Smooth muscle cell (in vitro differentiated cells): ENCODE results near the gene GRIA4. TPM values are rescaled to one million over a fixed set of nuclear protein-coding genes. Genes with fewer than 3 reads are reported as not detected.

Experiments
- DNase-seq: peaks from one replicate; lab custom pipeline; 2025; ENCODE audit not compliant: unreplicated experiment; lab: John Stamatoyannopoulos, UW
- H2AFZ ChIP-seq: fragments of 200-600 bp; sonication (generic); 2 replicates; pipeline ENCODE4 v1.6.0; 2016; ENCODE audit warnings: antibody characterized with exemption, low read depth, mild to moderate bottlenecking
- H3F3A ChIP-seq: fragments of 200-600 bp; sonication (generic); 2 replicates; pipeline ENCODE4 v1.6.0; 2017; ENCODE audit warnings: antibody characterized with exemption, low read depth
- H3K27ac ChIP-seq: fragments of 200-600 bp; sonication (generic); 2 replicates; pipeline ENCODE4 v1.5.1; 2016; ENCODE audit warnings: low read depth, mild to moderate bottlenecking
- H3K27me3 ChIP-seq: fragments of 200-600 bp; sonication (generic); 2 replicates; pipeline ENCODE4 v1.6.1; 2016; ENCODE audit warnings: low read depth, mild to moderate bottlenecking
- H3K36me3 ChIP-seq: fragments of 200-600 bp; sonication (generic); 2 replicates; pipeline ENCODE4 v1.5.1; 2016; ENCODE audit warnings: low read depth
- H3K4me1 ChIP-seq: fragments of 200-600 bp; sonication (generic); 2 replicates; pipeline ENCODE4 v1.5.1; 2016; ENCODE audit warnings: low read depth
- H3K4me2 ChIP-seq: fragments of 200-600 bp; sonication (generic); 2 replicates; pipeline ENCODE4 v1.6.0; 2016; ENCODE audit warnings: mild to moderate bottlenecking
- H3K4me3 ChIP-seq: fragments of 200-600 bp; sonication (generic); 2 replicates; pipeline ENCODE4 v1.5.1; 2016; ENCODE audit warnings: mild to moderate bottlenecking
- H3K79me2 ChIP-seq: fragments of 200-600 bp; sonication (generic); 2 replicates; pipeline ENCODE4 v1.6.0; 2016; ENCODE audit warnings: low read depth, mild to moderate bottlenecking
- H3K9ac ChIP-seq: fragments of 200-600 bp; sonication (generic); 2 replicates; pipeline ENCODE4 v1.6.0; 2016; ENCODE audit warnings: low read depth
- H3K9me3 ChIP-seq: fragments of 200-600 bp; sonication (generic); replicated peaks from 2 replicates; pipeline ENCODE4 v1.5.1; 2016; ENCODE audit warnings: low read depth
- H4K20me1 ChIP-seq: fragments of 200-600 bp; sonication (generic); 2 replicates; pipeline ENCODE4 v1.6.0; 2016; ENCODE audit warnings: low read depth
- WGBS: methylation state at CpG from one replicate; pipeline ENCODE4 v1.1.7; 2016; ENCODE audit warnings: low lambda C conversion rate; 5-methylcytosine and 5-hydroxymethylcytosine counted together
- polyA plus RNA-seq: library from polyadenylated mRNA; unstranded; fragments of >200 nt; fragmentation: Nextera tagmentation; extraction: Ambion mirVana; gene quantifications from 2 replicates; pipeline ENCODE4 v1.2.1, GENCODE V29; 2016
- total RNA-seq: library from RNA; depleted of rRNA; stranded (reverse); fragments of >200 nt; gene quantifications from 2 replicates; pipeline ENCODE4 v1.2.3, GENCODE V29; 2014
- TF ChIP-seq, protein P1 (sequence below): fragments of 200-600 bp; sonication (generic); IDR thresholded peaks from 2 replicates; pipeline ENCODE4 v1.5.1; 2017; ENCODE audit warnings: borderline replicate concordance, mild to moderate bottlenecking, antibody characterized with exemption; ENCODE audit not compliant: insufficient read depth, poor library complexity, severe bottlenecking

GRIA4 gene
- total and polyA plus RNA-seq, 2 experiments from 2014 or later: 3.1 TPM; not detected in 1

DNA sequence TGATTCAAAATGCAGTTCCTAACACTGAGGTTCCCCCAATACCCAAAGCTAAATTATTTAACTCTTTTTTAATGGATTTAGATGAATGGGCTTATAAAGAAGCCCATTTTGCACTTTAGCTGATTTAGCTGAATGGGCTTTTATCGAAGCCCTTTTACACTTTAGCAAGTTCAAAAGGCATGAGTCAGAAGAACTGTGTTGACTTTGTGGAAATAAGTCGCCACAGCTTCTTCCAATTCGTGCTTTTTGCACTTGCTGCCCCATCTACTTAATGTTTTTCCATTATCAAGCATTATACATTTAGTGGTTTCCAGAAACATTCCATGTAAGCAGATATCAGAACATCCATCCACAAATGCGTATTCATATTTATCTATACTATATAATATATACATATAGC, 20.5 kb upstream of the GRIA4 start:
- H3K4me3 ChIP-seq: no peak overlapping the region
- no peaks in the 10 kb centered on the region for H3K4me1 ChIP-seq
- WGBS: 73% methylated on average over 4 of the region's 4 CpGs
- no peak overlapping the region for H3K4me2 ChIP-seq
- no peak overlapping the region for H3K27ac ChIP-seq
- no peaks in the 10 kb centered on the region for H3K9me3 ChIP-seq
- TF ChIP-seq, protein P1, sequence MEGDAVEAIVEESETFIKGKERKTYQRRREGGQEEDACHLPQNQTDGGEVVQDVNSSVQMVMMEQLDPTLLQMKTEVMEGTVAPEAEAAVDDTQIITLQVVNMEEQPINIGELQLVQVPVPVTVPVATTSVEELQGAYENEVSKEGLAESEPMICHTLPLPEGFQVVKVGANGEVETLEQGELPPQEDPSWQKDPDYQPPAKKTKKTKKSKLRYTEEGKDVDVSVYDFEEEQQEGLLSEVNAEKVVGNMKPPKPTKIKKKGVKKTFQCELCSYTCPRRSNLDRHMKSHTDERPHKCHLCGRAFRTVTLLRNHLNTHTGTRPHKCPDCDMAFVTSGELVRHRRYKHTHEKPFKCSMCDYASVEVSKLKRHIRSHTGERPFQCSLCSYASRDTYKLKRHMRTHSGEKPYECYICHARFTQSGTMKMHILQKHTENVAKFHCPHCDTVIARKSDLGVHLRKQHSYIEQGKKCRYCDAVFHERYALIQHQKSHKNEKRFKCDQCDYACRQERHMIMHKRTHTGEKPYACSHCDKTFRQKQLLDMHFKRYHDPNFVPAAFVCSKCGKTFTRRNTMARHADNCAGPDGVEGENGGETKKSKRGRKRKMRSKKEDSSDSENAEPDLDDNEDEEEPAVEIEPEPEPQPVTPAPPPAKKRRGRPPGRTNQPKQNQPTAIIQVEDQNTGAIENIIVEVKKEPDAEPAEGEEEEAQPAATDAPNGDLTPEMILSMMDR: no peak
- H3F3A ChIP-seq: no peaks in the 10 kb centered on the region
- H4K20me1 ChIP-seq: no peaks in the 10 kb centered on the region
- no peak overlapping the region for H2AFZ ChIP-seq
- H3K27me3 ChIP-seq: no peaks in the 10 kb centered on the region
- H3K9ac ChIP-seq: no peak overlapping the region
- no peak for DNase-seq
- no peaks in the 10 kb centered on the region for H3K36me3 ChIP-seq
- H3K79me2 ChIP-seq: no peaks in the 10 kb centered on the region

DNA sequence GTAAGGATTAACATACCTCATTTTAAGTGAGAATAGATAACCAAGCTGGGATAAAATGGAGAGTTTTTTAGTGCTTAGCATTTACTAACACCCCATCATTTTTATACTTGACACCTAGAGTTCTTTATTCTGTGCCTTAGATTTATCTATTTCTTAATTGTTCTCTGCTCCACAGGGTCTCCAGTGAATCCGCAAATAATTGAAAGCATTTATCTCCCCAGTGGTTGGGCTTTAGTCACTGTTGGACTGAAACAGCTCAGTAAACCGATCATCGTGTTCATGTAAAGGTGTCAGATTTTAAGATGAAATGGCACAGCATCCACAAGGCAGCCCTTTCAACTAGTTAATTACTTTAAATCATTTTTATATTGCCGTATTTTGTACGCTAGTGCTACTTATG, 17.8 kb upstream of the GRIA4 start:
- Histone ChIP-seq H4K20me1 (no peaks in the 10 kb centered on the region), H3K4me3 (no peak overlapping the region), H3K9ac (no peak overlapping the region), H3K27ac (no peak overlapping the region), H3K4me1 (no peaks in the 10 kb centered on the region), H3K27me3 (no peaks in the 10 kb centered on the region), H3K4me2 (no peak overlapping the region), H3F3A (no peaks in the 10 kb centered on the region), H3K36me3 (no peaks in the 10 kb centered on the region), H3K9me3 (no peaks in the 10 kb centered on the region), H3K79me2 (no peaks in the 10 kb centered on the region), H2AFZ (no peak overlapping the region)
- DNase-seq: no peak
- TF ChIP-seq, protein P1: no peak
- 66% methylated on average over 5 of the region's 5 CpGs for WGBS

DNA sequence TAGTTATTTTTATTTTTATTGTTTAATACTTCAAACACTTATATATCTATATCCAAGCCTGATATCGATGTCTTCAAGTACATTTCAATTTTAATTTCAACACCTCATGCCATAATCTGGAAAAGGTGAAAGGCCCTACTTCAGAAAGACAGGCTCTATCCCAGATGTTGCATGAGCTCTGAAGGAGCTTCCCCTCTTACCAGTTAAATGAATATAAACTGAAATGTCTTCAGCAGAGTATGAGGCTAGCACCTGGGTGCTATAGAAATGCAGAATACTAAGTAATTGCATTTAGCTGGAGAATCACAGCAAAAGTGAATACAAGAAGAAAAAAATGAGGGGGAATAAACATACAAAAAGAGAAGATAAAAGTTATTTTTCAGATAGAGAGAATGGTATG, 11.5 kb upstream of the GRIA4 start:
- no peaks in the 10 kb centered on the region for H3K4me1 ChIP-seq
- H3K79me2 ChIP-seq: no peaks in the 10 kb centered on the region
- no peak overlapping the region for H3K27ac ChIP-seq
- TF ChIP-seq, protein P1: no peak
- no peak overlapping the region for H3K4me3 ChIP-seq
- WGBS: 80% methylated on average over 1 of the region's 1 CpG
- no peak overlapping the region for H3K9ac ChIP-seq
- H2AFZ ChIP-seq: no peak overlapping the region
- H4K20me1 ChIP-seq: no peaks in the 10 kb centered on the region
- H3K27me3 ChIP-seq: peaks cover 15% of the 10 kb centered on the region
- H3K9me3 ChIP-seq: no peaks in the 10 kb centered on the region
- DNase-seq: no peak
- H3K4me2 ChIP-seq: no peak overlapping the region
- H3F3A ChIP-seq: no peaks in the 10 kb centered on the region
- no peaks in the 10 kb centered on the region for H3K36me3 ChIP-seq

DNA sequence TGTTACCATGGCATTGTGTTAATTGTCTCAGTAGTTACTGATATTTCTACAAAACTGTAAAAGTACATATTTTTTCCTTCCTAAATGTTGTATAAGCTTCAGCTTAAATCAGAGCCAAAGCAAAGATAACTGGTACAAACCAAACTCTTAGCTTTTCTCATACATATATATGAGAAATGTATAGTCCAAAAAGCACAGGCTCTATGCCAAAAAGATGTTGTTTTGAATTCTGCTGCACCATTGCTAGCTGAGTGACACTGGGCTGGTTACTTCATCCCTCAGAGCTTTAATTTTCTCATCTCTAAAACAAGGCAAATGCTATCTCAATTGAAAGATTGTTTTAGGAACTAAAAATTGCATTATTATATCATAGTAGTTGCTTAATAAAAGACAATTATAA, 6.7 kb upstream of the GRIA4 start:
- Histone ChIP-seq H3K9me3 (no peaks in the 10 kb centered on the region), H3K4me1 (no peaks in the 10 kb centered on the region), H2AFZ (no peak overlapping the region), H3K4me3 (no peak overlapping the region), H4K20me1 (no peaks in the 10 kb centered on the region), H3K36me3 (no peaks in the 10 kb centered on the region), H3K27ac (no peak overlapping the region), H3K79me2 (no peaks in the 10 kb centered on the region), H3F3A (no peaks in the 10 kb centered on the region), H3K9ac (no peak overlapping the region), H3K27me3 (peaks cover 27% of the 10 kb centered on the region), H3K4me2 (no peak overlapping the region)
- TF ChIP-seq, protein P1: no peak
- no peak for DNase-seq
